ENCODE results near the gene MYO1E. TPM values are rescaled to one million over a fixed set of nuclear protein-coding genes. Genes with fewer than 3 reads are reported as not detected.

MYO1E gene
- total RNA-seq, 1 donor from 2014 or later = 23.6 TPM

GRCh38 chr15:59229453-59229852, 143.2 kb downstream of the MYO1E start:
- Histone ChIP-seq H3K27me3 (ENCODE audit: low read depth) (no peaks in the 10 kb centered on the region), H3K4me3 (no peak overlapping the region), H3K9me3 (replicated peaks) (no peaks in the 10 kb centered on the region), H3K4me1 (peaks cover 32% of the 10 kb centered on the region), H3K27ac (replicated peaks) (no peak overlapping the region), H3K36me3 (peaks cover 8% of the 10 kb centered on the region)
- DNase-seq = no peak
- intact Hi-C loops (cut with micrococcal nuclease) = no loop called here
- no peak for TF ChIP-seq CTCF (IDR thresholded peaks at IDR 0.05; ENCODE audit: borderline replicate concordance)

- Histone ChIP-seq H3K27ac (replicated peaks) (no peak overlapping the region), H3K4me3 (no peak overlapping the region), H3K27me3 (ENCODE audit: low read depth) (no peaks in the 10 kb centered on the region), H3K4me1 (peaks cover 36% of the 10 kb centered on the region), H3K9me3 (replicated peaks) (no peaks in the 10 kb centered on the region), H3K36me3 (peaks cover 12% of the 10 kb centered on the region)
- intact Hi-C loops (cut with micrococcal nuclease) = no loop called here
- DNase-seq = no peak
- TF ChIP-seq CTCF (IDR thresholded peaks at IDR 0.05; ENCODE audit: borderline replicate concordance) = no peak
Measured at GRCh38 chr15:59229015-59229414, 143.7 kb downstream of the MYO1E start.

GRCh38 chr15:59227021-59227420, 145.7 kb downstream of the MYO1E start:
- Histone ChIP-seq H3K9me3 (replicated peaks) (no peaks in the 10 kb centered on the region), H3K27me3 (ENCODE audit: low read depth) (no peaks in the 10 kb centered on the region), H3K4me1 (peaks cover 40% of the 10 kb centered on the region), H3K27ac (replicated peaks) (peak overlapping the region; percentile 21), H3K36me3 (peaks cover 25% of the 10 kb centered on the region), H3K4me3 (no peak overlapping the region)
- DNase-seq = no peak
- no peak for TF ChIP-seq CTCF (IDR thresholded peaks at IDR 0.05; ENCODE audit: borderline replicate concordance)
- intact Hi-C loops (cut with micrococcal nuclease) = no loop called here

- Histone ChIP-seq H3K9me3 (replicated peaks) (no peaks in the 10 kb centered on the region), H3K4me1 (peaks cover 28% of the 10 kb centered on the region), H3K36me3 (peaks cover 31% of the 10 kb centered on the region), H3K27me3 (ENCODE audit: low read depth) (no peaks in the 10 kb centered on the region), H3K4me3 (no peak overlapping the region), H3K27ac (replicated peaks) (peak overlapping the region; percentile 41)
- TF ChIP-seq CTCF (IDR thresholded peaks at IDR 0.05; ENCODE audit: borderline replicate concordance) = no peak
- intact Hi-C loops (cut with micrococcal nuclease) = loop anchor here (5.0 kb wide), 1 partner anchor 232 kb away; no protein-coding TSS in a partner anchor
- DNase-seq = peak; percentile 44
Measured at GRCh38 chr15:59224474-59224873, 148.2 kb downstream of the MYO1E start.

- Histone ChIP-seq H3K4me3 (no peak overlapping the region), H3K27ac (replicated peaks) (peak overlapping the region; percentile 41), H3K4me1 (peaks cover 28% of the 10 kb centered on the region), H3K27me3 (ENCODE audit: low read depth) (no peaks in the 10 kb centered on the region), H3K9me3 (replicated peaks) (no peaks in the 10 kb centered on the region), H3K36me3 (peaks cover 32% of the 10 kb centered on the region)
- no peak for TF ChIP-seq CTCF (IDR thresholded peaks at IDR 0.05; ENCODE audit: borderline replicate concordance)
- intact Hi-C loops (cut with micrococcal nuclease) = loop anchor here (5.0 kb wide), 1 partner anchor 231 kb away; no protein-coding TSS in a partner anchor
- DNase-seq = no peak
Measured at GRCh38 chr15:59223736-59224135, 148.9 kb downstream of the MYO1E start.
